OCI-LY3 (cell line): Measurements from ENCODE around the gene ANKRD13D.

ENCODE experiments used
- H2AFZ ChIP-seq: fragments of 200-600, 300-600 bp; shearing (Covaris generic); 2 replicates; pipeline ENCODE4 v1.6.0; 2014; ENCODE audit warnings: antibody characterized with exemption, low read depth, low read length
- H3K27ac ChIP-seq: fragments of 200-600, 300-600 bp; sonication (generic); 2 replicates; pipeline ENCODE4 v1.5.1; 2014; ENCODE audit warnings: mild to moderate bottlenecking, low read length, moderate library complexity, mixed read lengths
- H3K27me3 ChIP-seq: fragments of 200-600, 300-600 bp; sonication (generic); 2 replicates; pipeline ENCODE4 v1.6.1; 2014; ENCODE audit warnings: low read depth, low read length, mixed read lengths
- H3K36me3 ChIP-seq: fragments of 200-600, 300-600 bp; sonication (generic); replicated peaks from 2 replicates; pipeline ENCODE3; 2014; ENCODE audit warnings: low read depth, low read length, mixed read lengths
- H3K4me1 ChIP-seq: fragments of 300-600, 200-600 bp; sonication (generic); 2 replicates; pipeline ENCODE4 v1.6.1; 2014; ENCODE audit warnings: low read length, mixed read lengths
- H3K4me2 ChIP-seq: fragments of 200-600, 300-600 bp; sonication (generic); 2 replicates; pipeline ENCODE4 v1.6.1; 2014; ENCODE audit warnings: low read length, mixed read lengths
- H3K4me3 ChIP-seq: fragments of 300-600, 200-600 bp; sonication (generic); 2 replicates; pipeline ENCODE4 v1.5.1; 2014; ENCODE audit warnings: antibody characterized with exemption, mild to moderate bottlenecking, low read length, moderate library complexity
- H3K79me2 ChIP-seq: fragments of 300-600, 200-600 bp; shearing (Covaris generic); 2 replicates; pipeline ENCODE4 v1.6.1; 2014; ENCODE audit warnings: mild to moderate bottlenecking, low read length, mixed read lengths
- H3K9ac ChIP-seq: fragments of 300-600, 200-600 bp; shearing (Covaris generic); 2 replicates; pipeline ENCODE4 v1.6.0; 2014; ENCODE audit warnings: mild to moderate bottlenecking, low read length, moderate library complexity
- H3K9me3 ChIP-seq: fragments of 200-600, 300-600 bp; shearing (Covaris generic); 2 replicates; pipeline ENCODE4 v1.6.1; 2014; ENCODE audit warnings: low read length, mixed read lengths; ENCODE audit not compliant: insufficient read depth
- H4K20me1 ChIP-seq: fragments of 200-600, 300-600 bp; sonication (generic); 2 replicates; pipeline ENCODE4 v1.6.1; 2016; ENCODE audit warnings: low read length, mixed read lengths; ENCODE audit not compliant: insufficient read depth
- CTCF ChIP-seq: fragments of 200-600, 300-600 bp; sonication (generic); IDR thresholded peaks from 2 replicates; pipeline ENCODE4 v1.5.1; 2014; ENCODE audit warnings: antibody characterized with exemption, low read length, low read depth
- EZH2phosphoT487 ChIP-seq: fragments of 200-600 bp; shearing (Covaris generic); IDR thresholded peaks from 2 replicates; pipeline ENCODE4 v1.6.1; 2018; ENCODE audit warnings: antibody characterized with exemption, mixed run types, low read depth

ANKRD13D gene

GRCh38 chr11:67311051-67311555 lies 22.0 kb downstream of the ANKRD13D start:
- Histone ChIP-seq H3K4me2 (no peak overlapping the region), H3K36me3 (no peaks in the 10 kb centered on the region), H4K20me1 (no peaks in the 10 kb centered on the region), H3K27ac (no peak overlapping the region), H3K4me1 (no peaks in the 10 kb centered on the region), H3K9ac (no peak overlapping the region), H3K79me2 (no peaks in the 10 kb centered on the region), H2AFZ (no peak overlapping the region), H3K4me3 (no peak overlapping the region), H3K27me3 (no peaks in the 10 kb centered on the region), H3K9me3 (no peaks in the 10 kb centered on the region)
- TF ChIP-seq CTCF (no peak), EZH2phosphoT487 (no peak)

GRCh38 chr11:67311556-67312082 lies 22.5 kb downstream of the ANKRD13D start:
- H3K36me3 ChIP-seq: no peaks in the 10 kb centered on the region
- H3K4me2 ChIP-seq: no peak overlapping the region

GRCh38 chr11:67312187-67313021 lies 23.3 kb downstream of the ANKRD13D start:
- H3K27me3 ChIP-seq: no peaks in the 10 kb centered on the region
- H3K4me2 ChIP-seq: no peak overlapping the region
- no peaks in the 10 kb centered on the region for H4K20me1 ChIP-seq
- H3K79me2 ChIP-seq: no peaks in the 10 kb centered on the region
- no peak overlapping the region for H3K9ac ChIP-seq
- no peak overlapping the region for H3K27ac ChIP-seq
- no peak overlapping the region for H3K4me3 ChIP-seq
- H2AFZ ChIP-seq: no peak overlapping the region
- H3K4me1 ChIP-seq: 0 out of 2 replicates have a peak, but pooled peaks cover 3% of the 10 kb centered on the region
- TF ChIP-seq CTCF: no peak
- TF ChIP-seq EZH2phosphoT487: no peak
- H3K9me3 ChIP-seq: no peaks in the 10 kb centered on the region
- H3K36me3 ChIP-seq: no peaks in the 10 kb centered on the region

More at GRCh38 chr11:67311556-67312082, 22.5 kb downstream of the ANKRD13D start:
- no peaks in the 10 kb centered on the region for H3K79me2 ChIP-seq
- H3K4me1 ChIP-seq: 0 out of 2 replicates have a peak, but pooled peaks cover 3% of the 10 kb centered on the region
- H3K9ac ChIP-seq: no peak overlapping the region
- H3K27ac ChIP-seq: no peak overlapping the region
- H3K27me3 ChIP-seq: no peaks in the 10 kb centered on the region
- no peaks in the 10 kb centered on the region for H3K9me3 ChIP-seq
- TF ChIP-seq CTCF: no peak
- TF ChIP-seq EZH2phosphoT487: no peak
- H2AFZ ChIP-seq: no peak overlapping the region
- H3K4me3 ChIP-seq: no peak overlapping the region
- no peaks in the 10 kb centered on the region for H4K20me1 ChIP-seq

- Histone ChIP-seq H3K9ac (no peak overlapping the region), H3K27ac (no peak overlapping the region), H2AFZ (no peak overlapping the region), H4K20me1 (no peaks in the 10 kb centered on the region), H3K4me3 (no peak overlapping the region), H3K27me3 (no peaks in the 10 kb centered on the region), H3K9me3 (no peaks in the 10 kb centered on the region), H3K4me2 (no peak overlapping the region), H3K36me3 (no peaks in the 10 kb centered on the region), H3K79me2 (no peaks in the 10 kb centered on the region), H3K4me1 (peaks cover 4% of the 10 kb centered on the region)
- TF ChIP-seq CTCF (no peak), EZH2phosphoT487 (no peak)
These were observed 24.2 kb downstream of the ANKRD13D start for GRCh38 chr11:67313125-67313890.
